MM.1S (cell line): Measurements from ENCODE around the gene BCAS3.

Experiments
- DNase-seq: peaks from one replicate; pipeline ENCODE4 v3.0.0-alpha.2; 2015
- H2AFZ ChIP-seq: fragments of 300-600 bp; sonication (generic); 2 replicates; pipeline ENCODE4 v1.6.0; 2016; ENCODE audit warnings: antibody characterized with exemption, low read length
- H3F3A ChIP-seq: fragments of 300-600 bp; sonication (generic); 2 replicates; pipeline ENCODE4 v1.6.1; 2016; ENCODE audit warnings: mild to moderate bottlenecking, antibody characterized with exemption, low read length, moderate library complexity, mixed read lengths; ENCODE audit not compliant: insufficient read depth
- H3K27ac ChIP-seq: fragments of 300-600 bp; sonication (generic); 2 replicates; pipeline ENCODE4 v1.5.1; 2016; ENCODE audit warnings: mild to moderate bottlenecking, low read length
- H3K27me3 ChIP-seq: fragments of 300-600 bp; sonication (generic); replicated peaks from 2 replicates; pipeline ENCODE4 v1.6.0; 2016; ENCODE audit warnings: low read length; ENCODE audit not compliant: insufficient read depth
- H3K36me3 ChIP-seq: fragments of 300-600 bp; sonication (generic); replicated peaks from 2 replicates; pipeline ENCODE4 v1.6.1; 2016; ENCODE audit warnings: mild to moderate bottlenecking, low read length, mixed read lengths; ENCODE audit not compliant: insufficient read depth
- H3K4me1 ChIP-seq: fragments of 300-600 bp; sonication (generic); 2 replicates; pipeline ENCODE4 v1.6.1; 2016; ENCODE audit warnings: low read length, mixed read lengths
- H3K4me2 ChIP-seq: fragments of 300-600 bp; sonication (generic); 2 replicates; pipeline ENCODE4 v1.6.0; 2016; ENCODE audit warnings: low read depth, low read length
- H3K4me3 ChIP-seq: fragments of 300-600 bp; sonication (generic); 2 replicates; pipeline ENCODE4 v1.5.1; 2016; ENCODE audit warnings: low read length, mixed read lengths
- H3K79me2 ChIP-seq: fragments of 300-600 bp; sonication (generic); 2 replicates; pipeline ENCODE4 v1.6.1; 2016; ENCODE audit warnings: mixed run types, low read length, mixed read lengths
- H3K9ac ChIP-seq: fragments of 300-600 bp; sonication (generic); 2 replicates; pipeline ENCODE4 v1.6.1; 2016; ENCODE audit warnings: low read length, mixed read lengths
- H3K9me2 ChIP-seq: fragments of 300-600 bp; sonication (generic); replicated peaks from 2 replicates; pipeline ENCODE4 v1.6.1; 2016; ENCODE audit warnings: mild to moderate bottlenecking, low read length, mixed read lengths; ENCODE audit not compliant: insufficient read depth
- H3K9me3 ChIP-seq: fragments of 300-600 bp; sonication (generic); replicated peaks from 2 replicates; pipeline ENCODE4 v1.6.1; 2016; ENCODE audit warnings: mild to moderate bottlenecking, low read length, mixed read lengths; ENCODE audit not compliant: insufficient read depth
- H4K20me1 ChIP-seq: fragments of 300-600 bp; sonication (generic); 2 replicates; pipeline ENCODE4 v1.6.1; 2016; ENCODE audit warnings: mild to moderate bottlenecking, low read length, moderate library complexity, mixed read lengths; ENCODE audit not compliant: insufficient read depth
- CTCF ChIP-seq: fragments of 300-600 bp; sonication (generic); IDR thresholded peaks from 2 replicates; pipeline ENCODE4 v1.5.1; 2016; ENCODE audit warnings: antibody characterized with exemption, low read length, mixed read lengths
- EZH2 ChIP-seq: fragments of 300-600 bp; sonication (generic); optimal IDR thresholded peaks from 2 replicates; pipeline ENCODE3; 2017; ENCODE audit warnings: low read depth, mild to moderate bottlenecking, antibody characterized with exemption, low read length, mixed read lengths
- EZH2phosphoT487 ChIP-seq: fragments of 300-600 bp; sonication (generic); IDR thresholded peaks from 2 replicates; pipeline ENCODE4 v1.6.1; 2018; ENCODE audit warnings: antibody characterized with exemption, low read length

Gene BCAS3

GRCh38 chr17:61343576-61343975 lies 665.9 kb downstream of the BCAS3 start:
- Histone ChIP-seq H3K9me3 (no peaks in the 10 kb centered on the region), H3K4me1 (no peaks in the 10 kb centered on the region), H3F3A (no peaks in the 10 kb centered on the region), H3K9me2 (no peaks in the 10 kb centered on the region), H3K9ac (no peak overlapping the region), H3K79me2 (no peaks in the 10 kb centered on the region), H3K36me3 (no peaks in the 10 kb centered on the region), H3K27me3 (no peaks in the 10 kb centered on the region), H4K20me1 (no peaks in the 10 kb centered on the region), H3K4me3 (no peak overlapping the region), H3K27ac (no peak overlapping the region), H2AFZ (no peak overlapping the region), H3K4me2 (no peak overlapping the region)
- DNase-seq, result no peak
- TF ChIP-seq CTCF, result no peak
- no peak for TF ChIP-seq EZH2phosphoT487
- no peak for TF ChIP-seq EZH2

GRCh38 chr17:61345061-61345460 lies 667.4 kb downstream of the BCAS3 start:
- H4K20me1 ChIP-seq, result no peaks in the 10 kb centered on the region
- TF ChIP-seq EZH2 (no peak), EZH2phosphoT487 (no peak), CTCF (no peak)
- no peaks in the 10 kb centered on the region for H3K9me3 ChIP-seq

GRCh38 chr17:61345825-61346666 lies 668.4 kb downstream of the BCAS3 start:
- Histone ChIP-seq H3K9me3 (no peaks in the 10 kb centered on the region), H3K27me3 (no peaks in the 10 kb centered on the region), H3K4me3 (no peak overlapping the region), H3K9me2 (no peaks in the 10 kb centered on the region), H3K4me2 (no peak overlapping the region), H3K27ac (no peak overlapping the region), H3F3A (no peaks in the 10 kb centered on the region), H3K4me1 (no peaks in the 10 kb centered on the region), H2AFZ (no peak overlapping the region), H3K9ac (no peak overlapping the region), H3K36me3 (no peaks in the 10 kb centered on the region), H4K20me1 (no peaks in the 10 kb centered on the region), H3K79me2 (no peaks in the 10 kb centered on the region)
- TF ChIP-seq EZH2phosphoT487, result no peak
- no peak for TF ChIP-seq CTCF
- TF ChIP-seq EZH2, result no peak
- no peak for DNase-seq

More at GRCh38 chr17:61345061-61345460, 667.4 kb downstream of the BCAS3 start:
- Histone ChIP-seq H3K9ac (no peak overlapping the region), H3K4me2 (no peak overlapping the region), H3K27ac (no peak overlapping the region), H3K9me2 (no peaks in the 10 kb centered on the region), H2AFZ (no peak overlapping the region), H3K79me2 (no peaks in the 10 kb centered on the region), H3F3A (no peaks in the 10 kb centered on the region), H3K4me3 (no peak overlapping the region), H3K36me3 (no peaks in the 10 kb centered on the region), H3K27me3 (no peaks in the 10 kb centered on the region), H3K4me1 (no peaks in the 10 kb centered on the region)
- no peak for DNase-seq
